ENCODE results near the gene TSHR.
A peak's percentile ranks its signal among the peaks of the same experiment; 100 is the strongest.
"Not testable (repeated sequence)": the region's sequence is repeated elsewhere in the genome, so short reads cannot be mapped to it uniquely, and the experiment has no call there.

The TSHR gene

GRCh38 chr14:80955416-80955941 is at the start of gene TSHR:
Gene TSHR (plus strand): TSS chr14:80955621. CDS start chr14:80955681, 60 bp downstream.
- no peak for DNase-seq

- DNase-seq = no peak
These were observed 49.1 kb upstream of the TSHR start for GRCh38 chr14:80906336-80906735.

- DNase-seq = no peak
These were observed 48.5 kb upstream of the TSHR start for GRCh38 chr14:80906946-80907345.

GRCh38 chr14:80912013-80912412 is 43.4 kb upstream of the TSHR start:
- DNase-seq = not testable (repeated sequence)

- no peak for DNase-seq
These were observed 35.8 kb upstream of the TSHR start for GRCh38 chr14:80919622-80920021.

- DNase-seq = no peak
These were observed 32.1 kb upstream of the TSHR start for GRCh38 chr14:80923368-80923767.

- DNase-seq = no peak
These were observed 30.9 kb upstream of the TSHR start for GRCh38 chr14:80924365-80925103.

- no peak for DNase-seq
These were observed 28.9 kb upstream of the TSHR start for GRCh38 chr14:80926397-80927082.

GRCh38 chr14:80927083-80927989 is 28.1 kb upstream of the TSHR start:
- DNase-seq = no peak

GRCh38 chr14:80930095-80930494 is 25.3 kb upstream of the TSHR start:
- no peak for DNase-seq

GRCh38 chr14:80930836-80931389 is 24.5 kb upstream of the TSHR start:
- no peak for DNase-seq

- no peak for DNase-seq
These were observed 22.1 kb upstream of the TSHR start for GRCh38 chr14:80933282-80933681.

- DNase-seq = no peak
These were observed 21.7 kb upstream of the TSHR start for GRCh38 chr14:80933686-80934085.

- no peak for DNase-seq
These were observed 15.3 kb upstream of the TSHR start for GRCh38 chr14:80940146-80940545.

GRCh38 chr14:80941241-80942185 is 13.9 kb upstream of the TSHR start, which contains the start of gene CEP128:
Gene CEP128 (minus strand): TSS chr14:80941738.
- DNase-seq = peak; percentile 88 to 98

- no peak for DNase-seq
These were observed 13.2 kb upstream of the TSHR start for GRCh38 chr14:80942191-80942600.

GRCh38 chr14:80944861-80945617 is 10.4 kb upstream of the TSHR start:
- no peak for DNase-seq

GRCh38 chr14:80946187-80946586 is 9.2 kb upstream of the TSHR start:
- DNase-seq = no peak

- no peak for DNase-seq
These were observed 8.6 kb upstream of the TSHR start for GRCh38 chr14:80946797-80947196.

GRCh38 chr14:80948291-80948690 is 7.1 kb upstream of the TSHR start:
- no peak for DNase-seq

GRCh38 chr14:80951491-80951890 is 3.9 kb upstream of the TSHR start:
- no peak for DNase-seq

Data from NCI-H446 (cell line).